Colonic mucosa (tissue), 4 donors: ENCODE data around the gene CALML5. TPM values are rescaled to one million over a fixed set of nuclear protein-coding genes. Genes with fewer than 3 reads are reported as not detected.
A peak's percentile ranks its signal among the peaks of the same experiment; 100 is the strongest.

Experiments
- DNase-seq: peaks from one replicate; pipeline ENCODE4 v3.0.0-alpha.2; 2020
- H3K27ac ChIP-seq: fragments of 200-600 bp; one replicate; pipeline ENCODE4 v1.8.0; 2021
- H3K27me3 ChIP-seq: fragments of 200-600 bp; one replicate; pipeline ENCODE4 v1.8.0; 2021
- H3K36me3 ChIP-seq: fragments of 200-600 bp; one replicate; pipeline ENCODE4 v1.8.0; 2021
- H3K4me1 ChIP-seq: fragments of 200-600 bp; one replicate; pipeline ENCODE4 v1.8.0; 2021; ENCODE audit warnings: mild to moderate bottlenecking
- H3K4me3 ChIP-seq: fragments of 200-600 bp; one replicate; pipeline ENCODE4 v1.8.0; 2021
- H3K9ac ChIP-seq, 2 donors: one replicate each; pipeline ENCODE4 v1.7.0; 2013; ENCODE audit warnings: control low read depth in 2 of 2, low read depth in 2 of 2, low read length in 2 of 2
- H3K9me3 ChIP-seq: fragments of 200-600 bp; one replicate; pipeline ENCODE4 v1.8.0; 2021
- CTCF ChIP-seq: fragments of 200-600 bp; IDR thresholded peaks from one replicate; pipeline ENCODE4 v1.8.0; 2022; ENCODE audit warnings: antibody characterized with exemption, mild to moderate bottlenecking
- intact Hi-C: fragments of 100-400 bp; cut with DNase I; formaldehyde crosslinking; loops from one replicate; pipeline ENCODE4 v1.14.1; 2022
- total RNA-seq, 2 donors: library from RNA; stranded (reverse); fragmentation: NEBNext Ultra II Directional in 1 of 2; extraction: Animal tissue kit (Norgen Biotek cat#: 25700) in 1 of 2; gene quantifications; one replicate each; pipeline ENCODE4 v1.2.1, GENCODE V29; 2021
- donor health status: healthy.
- donor health status: DM: no; HTN: no; CAD: no.
- donor health status: DM: no; HTN: no; CAD: no.

CALML5 gene
- total RNA-seq, 2 donors from 2014 or later = not detected

- TF ChIP-seq CTCF = no peak
- Histone ChIP-seq H3K4me3 (no peak overlapping the region), H3K9me3 (no peaks in the 10 kb centered on the region), H3K4me1 (no peaks in the 10 kb centered on the region), H3K36me3 (no peaks in the 10 kb centered on the region), H3K27me3 (no peaks in the 10 kb centered on the region), H3K27ac (peak overlapping the region; percentile 57), H3K9ac (no peak overlapping the region)
- intact Hi-C loops = no loop called here
- no peak for DNase-seq
Measured at GRCh38 chr10:5519054-5519453, 19.7 kb upstream of the CALML5 start.

GRCh38 chr10:5518143-5518542 lies 18.8 kb upstream of the CALML5 start:
- no peaks in the 10 kb centered on the region for H3K9me3 ChIP-seq
- H3K4me3 ChIP-seq = no peak overlapping the region
- peak; percentile 69 for DNase-seq
- intact Hi-C loops = no loop called here
- no peaks in the 10 kb centered on the region for H3K36me3 ChIP-seq
- peak overlapping the region; percentile 57 for H3K27ac ChIP-seq
- no peak for TF ChIP-seq CTCF
- H3K4me1 ChIP-seq = no peaks in the 10 kb centered on the region
- H3K9ac ChIP-seq = no peak overlapping the region
- no peaks in the 10 kb centered on the region for H3K27me3 ChIP-seq

- no peaks in the 10 kb centered on the region for H3K27me3 ChIP-seq
- TF ChIP-seq CTCF = no peak
- H3K36me3 ChIP-seq = no peaks in the 10 kb centered on the region
- H3K4me3 ChIP-seq = no peak overlapping the region
- DNase-seq = no peak
- intact Hi-C loops = no loop called here
- no peaks in the 10 kb centered on the region for H3K9me3 ChIP-seq
- no peaks in the 10 kb centered on the region for H3K4me1 ChIP-seq
- no peak overlapping the region for H3K9ac ChIP-seq
- peak overlapping the region; percentile 57 for H3K27ac ChIP-seq
Measured at GRCh38 chr10:5517546-5517945, 18.2 kb upstream of the CALML5 start.

- no peaks in the 10 kb centered on the region for H3K9me3 ChIP-seq
- H3K4me3 ChIP-seq = no peak overlapping the region
- no peak for DNase-seq
- no peak overlapping the region for H3K27ac ChIP-seq
- intact Hi-C loops = no loop called here
- no peak overlapping the region for H3K9ac ChIP-seq
- H3K4me1 ChIP-seq = no peaks in the 10 kb centered on the region
- TF ChIP-seq CTCF = no peak
- H3K27me3 ChIP-seq = no peaks in the 10 kb centered on the region
- H3K36me3 ChIP-seq = no peaks in the 10 kb centered on the region
Measured at GRCh38 chr10:5515948-5516761, 16.8 kb upstream of the CALML5 start.

- Histone ChIP-seq H3K27ac (no peak overlapping the region), H3K4me1 (no peaks in the 10 kb centered on the region), H3K9me3 (no peaks in the 10 kb centered on the region), H3K27me3 (no peaks in the 10 kb centered on the region), H3K36me3 (no peaks in the 10 kb centered on the region), H3K9ac (no peak overlapping the region), H3K4me3 (no peak overlapping the region)
- TF ChIP-seq CTCF = no peak
- intact Hi-C loops = no loop called here
- no peak for DNase-seq
Measured at GRCh38 chr10:5514226-5514850, 15.0 kb upstream of the CALML5 start.
